HEK293T (cell line): ENCODE results near the gene OR2A12.
"Not testable (repeated sequence)": the region's sequence is repeated elsewhere in the genome, so short reads cannot be mapped to it uniquely, and the experiment has no call there.

Source experiments
- CTCF ChIA-PET: fragments of 350-600 bp; formaldehyde crosslinking; extraction: SDS; loops from one replicate; lab custom pipeline; 2021; ENCODE audit warnings: antibody characterized with exemption, inconsistent platforms; lab: Yijun Ruan, JAX
- POLR2A ChIA-PET: fragments of 350-600 bp; formaldehyde crosslinking; extraction: SDS; loops from one replicate; lab custom pipeline; 2020; ENCODE audit warnings: antibody characterized with exemption, inconsistent platforms; lab: Yijun Ruan, JAX
- DNase-seq: peaks from one replicate; pipeline ENCODE4 v3.0.0; 2012; ENCODE audit warnings: mixed read lengths; ENCODE audit errors: extremely low spot score
- ARNT ChIP-seq: fragments of 450-650 bp; IDR thresholded peaks from 2 replicates; pipeline ENCODE4 v1.6.1; 2017; ENCODE audit warnings: mild to moderate bottlenecking
- BHLHE40 ChIP-seq: fragments of 450-650 bp; IDR thresholded peaks from 2 replicates; pipeline ENCODE4 v1.6.1; 2016; ENCODE audit warnings: mild to moderate bottlenecking, moderate library complexity, borderline replicate concordance
- CTBP1 ChIP-seq: fragments of 450-650 bp; IDR thresholded peaks from 2 replicates; pipeline ENCODE4 v1.6.1; 2016; ENCODE audit warnings: borderline replicate concordance
- ELF4 ChIP-seq: fragments of 450-650 bp; IDR thresholded peaks from 2 replicates; pipeline ENCODE4 v1.6.1; 2017; ENCODE audit warnings: antibody characterized with exemption
- FOXA1 ChIP-seq: fragments of 450-650 bp; IDR thresholded peaks from 2 replicates; pipeline ENCODE4 v1.6.1; 2016; ENCODE audit warnings: mild to moderate bottlenecking
- FOXK2 ChIP-seq: fragments of 450-650 bp; IDR thresholded peaks from 2 replicates; pipeline ENCODE4 v1.6.1; 2016; ENCODE audit warnings: mild to moderate bottlenecking
- FOXM1 ChIP-seq: fragments of 450-650 bp; IDR thresholded peaks from 2 replicates; pipeline ENCODE4 v1.6.1; 2017; ENCODE audit warnings: mild to moderate bottlenecking, borderline replicate concordance
- HDGF ChIP-seq: fragments of 450-650 bp; IDR thresholded peaks from 2 replicates; pipeline ENCODE4 v1.6.1; 2017; ENCODE audit warnings: antibody characterized with exemption, borderline replicate concordance
- L3MBTL2 ChIP-seq: fragments of 450-650 bp; conservative IDR thresholded peaks from 2 replicates; pipeline ENCODE4 v1.6.1; 2016; ENCODE audit warnings: mild to moderate bottlenecking
- LEF1 ChIP-seq: fragments of 450-650 bp; IDR thresholded peaks from 2 replicates; pipeline ENCODE4 v1.6.1; 2017; ENCODE audit warnings: mild to moderate bottlenecking, borderline replicate concordance
- NFRKB ChIP-seq: fragments of 450-650 bp; IDR thresholded peaks from 2 replicates; pipeline ENCODE4 v1.6.1; 2016; ENCODE audit warnings: mild to moderate bottlenecking, moderate library complexity
- SP1 ChIP-seq: fragments of 450-650 bp; IDR thresholded peaks from 2 replicates; pipeline ENCODE4 v1.6.1; 2017
- SUZ12 ChIP-seq: fragments of 450-650 bp; IDR thresholded peaks from 2 replicates; pipeline ENCODE4 v1.6.1; 2016; ENCODE audit warnings: mild to moderate bottlenecking
- TARDBP ChIP-seq: fragments of 450-650 bp; IDR thresholded peaks from 2 replicates; pipeline ENCODE4 v1.6.1; 2016
- ZNF384 ChIP-seq: fragments of 450-650 bp; IDR thresholded peaks from 2 replicates; pipeline ENCODE4 v1.6.1; 2016
- TF ChIP-seq, protein P1 (sequence below): fragments of 450-650 bp; IDR thresholded peaks from 2 replicates; pipeline ENCODE4 v1.6.1; 2016

Gene OR2A12

GRCh38 chr7:144050093-144050492, 36.0 kb upstream of the OR2A12 start:
- DNase-seq, result no peak
- POLR2A ChIA-PET, result no interaction called here
- TF ChIP-seq FOXK2 (no peak), SUZ12 (no peak), L3MBTL2 (no peak), TARDBP (no peak), NFRKB (no peak), FOXA1 (no peak), FOXM1 (no peak)
- CTCF ChIA-PET, result no interaction called here

DNA sequence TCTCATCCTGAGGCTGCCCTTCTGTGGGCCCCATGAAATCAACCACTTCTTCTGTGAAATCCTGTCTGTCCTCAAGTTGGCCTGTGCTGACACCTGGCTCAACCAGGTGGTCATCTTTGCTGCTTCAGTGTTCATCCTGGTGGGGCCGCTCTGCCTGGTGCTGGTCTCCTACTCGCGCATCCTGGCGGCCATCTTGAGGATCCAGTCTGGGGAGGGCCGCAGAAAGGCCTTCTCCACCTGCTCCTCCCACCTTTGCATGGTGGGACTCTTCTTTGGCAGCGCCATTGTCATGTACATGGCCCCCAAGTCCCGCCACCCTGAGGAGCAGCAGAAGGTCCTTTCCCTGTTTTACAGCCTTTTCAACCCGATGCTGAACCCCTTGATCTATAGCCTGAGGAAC, 35.2 kb upstream of the OR2A12 start:
- DNase-seq, CTCF ChIA-PET, POLR2A ChIA-PET: not testable (repeated sequence)

GRCh38 chr7:144057954-144058353, 28.1 kb upstream of the OR2A12 start:
- TF ChIP-seq FOXM1, result no peak
- TF ChIP-seq HDGF, result no peak
- TF ChIP-seq ARNT, result no peak
- no peak for TF ChIP-seq NFRKB
- TF ChIP-seq SP1, result no peak
- TF ChIP-seq FOXK2, result no peak
- no peak for TF ChIP-seq ELF4
- TF ChIP-seq, protein P1, sequence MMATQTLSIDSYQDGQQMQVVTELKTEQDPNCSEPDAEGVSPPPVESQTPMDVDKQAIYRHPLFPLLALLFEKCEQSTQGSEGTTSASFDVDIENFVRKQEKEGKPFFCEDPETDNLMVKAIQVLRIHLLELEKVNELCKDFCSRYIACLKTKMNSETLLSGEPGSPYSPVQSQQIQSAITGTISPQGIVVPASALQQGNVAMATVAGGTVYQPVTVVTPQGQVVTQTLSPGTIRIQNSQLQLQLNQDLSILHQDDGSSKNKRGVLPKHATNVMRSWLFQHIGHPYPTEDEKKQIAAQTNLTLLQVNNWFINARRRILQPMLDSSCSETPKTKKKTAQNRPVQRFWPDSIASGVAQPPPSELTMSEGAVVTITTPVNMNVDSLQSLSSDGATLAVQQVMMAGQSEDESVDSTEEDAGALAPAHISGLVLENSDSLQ, result no peak
- TF ChIP-seq L3MBTL2, result no peak
- no peak for TF ChIP-seq BHLHE40
- TF ChIP-seq SUZ12, result no peak
- TF ChIP-seq CTBP1, result no peak
- no peak for TF ChIP-seq FOXA1
- TF ChIP-seq LEF1, result no peak
- no peak for TF ChIP-seq ZNF384
- TF ChIP-seq TARDBP, result no peak

DNA sequence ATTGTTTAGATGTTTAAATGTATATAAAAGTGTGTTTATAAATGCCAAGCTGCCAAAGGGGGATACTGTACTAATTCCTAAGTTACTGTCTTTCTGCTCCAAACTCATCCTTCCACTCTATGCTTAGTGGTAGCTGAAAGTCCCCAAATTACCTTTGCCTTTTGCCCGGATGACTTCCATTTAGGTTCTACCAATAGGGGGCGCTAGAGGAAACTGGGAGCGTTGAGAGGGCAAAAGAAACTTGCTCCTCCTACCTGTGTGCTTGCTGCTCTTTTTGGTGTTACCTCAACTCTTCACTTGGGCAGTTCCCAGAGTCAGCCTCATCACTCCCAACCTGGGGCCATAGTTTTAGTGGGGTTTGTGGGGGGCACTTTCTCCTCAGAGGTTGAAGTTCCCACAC, 22.4 kb upstream of the OR2A12 start:
- CTCF ChIA-PET, result no interaction called here
- no peak for DNase-seq
- TF ChIP-seq L3MBTL2 (no peak), TARDBP (no peak), ZNF384 (no peak), ELF4 (no peak), SP1 (no peak), LEF1 (no peak), FOXM1 (no peak), HDGF (no peak), CTBP1 (no peak), BHLHE40 (no peak), FOXA1 (no peak), SUZ12 (no peak), NFRKB (no peak), FOXK2 (no peak), ARNT (no peak)
- TF ChIP-seq, protein P1, result no peak
- POLR2A ChIA-PET, result no interaction called here

More at GRCh38 chr7:144057954-144058353, 28.1 kb upstream of the OR2A12 start:
- POLR2A ChIA-PET, result no interaction called here
- CTCF ChIA-PET, result no interaction called here
- no peak for DNase-seq

DNA sequence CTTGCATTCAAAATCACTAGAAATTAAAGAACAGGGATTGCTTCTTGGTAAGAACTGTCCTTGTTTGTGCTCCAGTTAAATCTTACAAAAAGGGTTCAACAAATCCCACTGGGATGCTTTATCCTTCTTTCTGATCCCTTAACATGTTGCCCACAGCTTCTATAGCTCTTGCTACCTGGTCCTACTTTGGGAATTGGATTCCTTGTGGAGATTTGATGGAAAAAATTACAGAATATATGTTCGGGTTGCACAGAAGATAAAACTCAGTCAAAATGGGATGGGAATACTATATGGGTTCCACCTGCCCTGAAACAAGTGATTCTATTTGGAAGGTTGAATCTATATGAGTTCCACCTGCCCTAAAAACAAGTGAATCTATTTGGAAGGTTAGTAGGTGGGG, 16.6 kb upstream of the OR2A12 start, which contains the start of gene OR2A25:
Gene OR2A25 (plus strand): TSS at position 301 of the 400 bp plus-strand sequence. CDS start 4,409 bp downstream, outside the sequence.
- ChIA-PET CTCF (interaction anchor here (1.8 kb wide), 1 partner anchor 58 kb away, joined by 4 read pairs; no protein-coding TSS in a partner anchor), POLR2A (no interaction called here)
- TF ChIP-seq SP1, result no peak
- no peak for TF ChIP-seq FOXK2
- no peak for TF ChIP-seq FOXA1
- no peak for TF ChIP-seq CTBP1
- no peak for TF ChIP-seq NFRKB
- TF ChIP-seq ELF4, result no peak
- TF ChIP-seq, protein P1, result no peak
- no peak for TF ChIP-seq ZNF384
- no peak for TF ChIP-seq SUZ12
- TF ChIP-seq HDGF, result no peak
- no peak for TF ChIP-seq LEF1
- TF ChIP-seq L3MBTL2, result no peak
- no peak for TF ChIP-seq BHLHE40
- no peak for TF ChIP-seq ARNT
- no peak for TF ChIP-seq TARDBP
- no peak for DNase-seq

- no peak for TF ChIP-seq ELF4
- TF ChIP-seq ARNT, result no peak
- no peak for TF ChIP-seq LEF1
- TF ChIP-seq SP1, result no peak
- no peak for TF ChIP-seq BHLHE40
- no peak for TF ChIP-seq ZNF384
- TF ChIP-seq, protein P1, result no peak
- TF ChIP-seq FOXM1, result no peak
- TF ChIP-seq FOXK2, result no peak
- no peak for TF ChIP-seq CTBP1
- no peak for TF ChIP-seq FOXA1
- TF ChIP-seq HDGF, result no peak
- DNase-seq, result no peak
- ChIA-PET CTCF (interaction anchor here (1.8 kb wide), 1 partner anchor 58 kb away, joined by 4 read pairs; no protein-coding TSS in a partner anchor), POLR2A (no interaction called here)
Observed at GRCh38 chr7:144069953-144070352, 16.1 kb upstream of the OR2A12 start.
